Loucy (cell line): Measurements from ENCODE around the gene BNIP3.

Experiments
- H2AFZ ChIP-seq: fragments of 200-600 bp; sonication (generic); 2 replicates; pipeline ENCODE4 v1.6.0; 2016; ENCODE audit warnings: antibody characterized with exemption, mild to moderate bottlenecking, low read length, moderate library complexity
- H3F3A ChIP-seq: fragments of 200-600 bp; 2 replicates; pipeline ENCODE4 v1.6.0; 2016; ENCODE audit warnings: antibody characterized with exemption, low read depth, mild to moderate bottlenecking
- H3K27me3 ChIP-seq: fragments of 200-600 bp; sonication (generic); 2 replicates; pipeline ENCODE4 v1.6.1; 2014; ENCODE audit warnings: low read length, mild to moderate bottlenecking; ENCODE audit not compliant: insufficient read depth, poor library complexity, severe bottlenecking
- H3K36me3 ChIP-seq: fragments of 200-600 bp; sonication (generic); 2 replicates; pipeline ENCODE4 v1.6.1; 2016; ENCODE audit warnings: low read length; ENCODE audit not compliant: insufficient read depth
- H3K4me1 ChIP-seq: fragments of 200-600 bp; sonication (generic); 2 replicates; pipeline ENCODE4 v1.5.1; 2014; ENCODE audit warnings: low read length, mild to moderate bottlenecking; ENCODE audit not compliant: insufficient read depth, poor library complexity, severe bottlenecking
- H3K4me2 ChIP-seq: fragments of 200-600 bp; sonication (generic); 2 replicates; pipeline ENCODE4 v1.6.0; 2014; ENCODE audit warnings: antibody characterized with exemption, low read length, low read depth, mild to moderate bottlenecking; ENCODE audit not compliant: poor library complexity, severe bottlenecking
- H3K4me3 ChIP-seq: fragments of 200-600 bp; sonication (generic); 2 replicates; pipeline ENCODE4 v1.5.1; 2014; ENCODE audit warnings: low read length, mild to moderate bottlenecking, mixed read lengths; ENCODE audit not compliant: poor library complexity, severe bottlenecking
- H3K79me2 ChIP-seq: fragments of 200-600 bp; sonication (generic); 2 replicates; pipeline ENCODE4 v1.6.1; 2014; ENCODE audit warnings: low read length; ENCODE audit not compliant: insufficient read depth
- H3K9ac ChIP-seq: fragments of 200-600 bp; sonication (generic); 2 replicates; pipeline ENCODE4 v1.6.0; 2014; ENCODE audit warnings: mild to moderate bottlenecking, low read depth, low read length, moderate library complexity; ENCODE audit not compliant: poor library complexity, severe bottlenecking
- H3K9me2 ChIP-seq: fragments of 200-600 bp; sonication (generic); replicated peaks from 2 replicates; pipeline ENCODE4 v1.6.1; 2016; ENCODE audit warnings: low read depth, low read length, mixed read lengths
- H3K9me3 ChIP-seq: fragments of 200-600 bp; sonication (generic); 2 replicates; pipeline ENCODE4 v1.6.1; 2014; ENCODE audit warnings: mild to moderate bottlenecking, antibody characterized with exemption, low read length, low read depth; ENCODE audit not compliant: insufficient read depth
- H4K20me1 ChIP-seq: fragments of 200-600 bp; sonication (generic); 2 replicates; pipeline ENCODE4 v1.6.0; 2014; ENCODE audit warnings: antibody characterized with exemption, low read length, mild to moderate bottlenecking; ENCODE audit not compliant: insufficient read depth, poor library complexity, severe bottlenecking
- EZH2phosphoT487 ChIP-seq: fragments of 200-600 bp; IDR thresholded peaks from 2 replicates; pipeline ENCODE4 v1.6.1; 2018; ENCODE audit warnings: antibody characterized with exemption, mild to moderate bottlenecking, moderate library complexity, borderline replicate concordance
- TF ChIP-seq, protein P1 (sequence below): fragments of 200-600 bp; sonication (generic); conservative IDR thresholded peaks from 2 replicates; pipeline ENCODE4 v1.5.1; 2014; ENCODE audit warnings: mild to moderate bottlenecking, antibody characterized with exemption, low read length

The BNIP3 gene

DNA sequence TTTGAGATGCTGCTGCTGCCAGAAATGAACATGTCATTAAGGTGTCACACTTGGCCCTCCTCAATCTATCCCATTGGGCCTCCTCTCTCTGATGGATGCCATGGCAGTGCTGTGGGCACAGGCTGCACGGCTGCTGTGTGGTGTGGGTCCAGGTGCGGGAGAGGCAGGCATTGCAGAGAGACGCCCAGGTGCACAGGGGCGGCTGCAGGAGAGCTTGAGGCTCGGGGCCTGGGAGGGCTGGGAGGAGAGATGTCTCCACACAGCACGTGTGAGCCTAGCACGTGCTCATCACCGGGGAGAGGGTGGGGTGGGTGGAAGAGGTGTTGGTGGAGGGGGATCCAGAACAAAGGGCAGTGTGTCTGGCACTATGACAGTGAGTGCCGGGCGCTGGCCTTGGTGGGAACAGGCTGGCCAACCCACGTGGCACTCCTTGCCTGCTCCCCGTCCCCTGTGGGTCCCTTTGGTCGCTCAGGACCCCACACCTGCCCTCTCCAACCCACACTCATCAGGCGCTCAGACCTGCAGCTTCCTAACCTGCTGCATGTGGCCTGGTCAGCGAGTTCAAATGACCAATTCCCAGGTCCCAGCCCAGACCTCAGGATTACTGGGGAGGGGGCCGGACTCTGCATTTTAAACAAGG lies 39.9 kb upstream of the BNIP3 start:
- Histone ChIP-seq H3K4me2 (no peak overlapping the region), H3K9me3 (no peaks in the 10 kb centered on the region), H3K79me2 (no peaks in the 10 kb centered on the region), H3F3A (no peaks in the 10 kb centered on the region), H3K9me2 (no peaks in the 10 kb centered on the region), H3K4me1 (no peaks in the 10 kb centered on the region), H3K4me3 (no peak overlapping the region), H4K20me1 (no peaks in the 10 kb centered on the region), H3K9ac (no peak overlapping the region), H2AFZ (no peak overlapping the region), H3K27me3 (no peaks in the 10 kb centered on the region), H3K36me3 (no peaks in the 10 kb centered on the region)
- no peak for TF ChIP-seq EZH2phosphoT487
- TF ChIP-seq, protein P1, sequence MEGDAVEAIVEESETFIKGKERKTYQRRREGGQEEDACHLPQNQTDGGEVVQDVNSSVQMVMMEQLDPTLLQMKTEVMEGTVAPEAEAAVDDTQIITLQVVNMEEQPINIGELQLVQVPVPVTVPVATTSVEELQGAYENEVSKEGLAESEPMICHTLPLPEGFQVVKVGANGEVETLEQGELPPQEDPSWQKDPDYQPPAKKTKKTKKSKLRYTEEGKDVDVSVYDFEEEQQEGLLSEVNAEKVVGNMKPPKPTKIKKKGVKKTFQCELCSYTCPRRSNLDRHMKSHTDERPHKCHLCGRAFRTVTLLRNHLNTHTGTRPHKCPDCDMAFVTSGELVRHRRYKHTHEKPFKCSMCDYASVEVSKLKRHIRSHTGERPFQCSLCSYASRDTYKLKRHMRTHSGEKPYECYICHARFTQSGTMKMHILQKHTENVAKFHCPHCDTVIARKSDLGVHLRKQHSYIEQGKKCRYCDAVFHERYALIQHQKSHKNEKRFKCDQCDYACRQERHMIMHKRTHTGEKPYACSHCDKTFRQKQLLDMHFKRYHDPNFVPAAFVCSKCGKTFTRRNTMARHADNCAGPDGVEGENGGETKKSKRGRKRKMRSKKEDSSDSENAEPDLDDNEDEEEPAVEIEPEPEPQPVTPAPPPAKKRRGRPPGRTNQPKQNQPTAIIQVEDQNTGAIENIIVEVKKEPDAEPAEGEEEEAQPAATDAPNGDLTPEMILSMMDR: no peak

DNA sequence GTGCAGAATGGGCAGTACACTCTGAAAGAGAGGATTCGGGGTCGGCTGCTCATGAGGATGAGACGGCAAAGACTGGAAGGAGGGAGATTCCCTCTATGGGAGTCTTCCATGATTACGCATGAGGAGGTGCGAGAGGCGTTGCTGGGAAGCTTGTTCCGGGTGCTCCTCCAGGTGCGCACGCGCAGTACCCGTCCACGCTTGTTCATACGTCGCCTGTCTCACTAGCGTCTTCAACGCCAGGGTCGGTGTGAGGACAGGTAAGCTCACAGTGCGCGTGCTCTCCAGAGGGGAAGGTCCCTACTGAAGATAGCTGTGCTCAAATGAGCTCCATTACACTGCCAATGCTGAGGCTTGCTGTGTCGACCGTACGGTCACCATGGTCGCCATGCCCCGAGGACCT lies 39.3 kb upstream of the BNIP3 start:
- Histone ChIP-seq H3K4me1 (no peaks in the 10 kb centered on the region), H3F3A (no peaks in the 10 kb centered on the region), H3K9ac (no peak overlapping the region), H3K4me3 (no peak overlapping the region), H3K79me2 (no peaks in the 10 kb centered on the region), H2AFZ (no peak overlapping the region), H3K4me2 (no peak overlapping the region), H3K27me3 (no peaks in the 10 kb centered on the region), H3K9me3 (no peaks in the 10 kb centered on the region), H3K36me3 (no peaks in the 10 kb centered on the region), H3K9me2 (no peaks in the 10 kb centered on the region), H4K20me1 (no peaks in the 10 kb centered on the region)
- TF ChIP-seq, protein P1: no peak
- TF ChIP-seq EZH2phosphoT487: no peak

DNA sequence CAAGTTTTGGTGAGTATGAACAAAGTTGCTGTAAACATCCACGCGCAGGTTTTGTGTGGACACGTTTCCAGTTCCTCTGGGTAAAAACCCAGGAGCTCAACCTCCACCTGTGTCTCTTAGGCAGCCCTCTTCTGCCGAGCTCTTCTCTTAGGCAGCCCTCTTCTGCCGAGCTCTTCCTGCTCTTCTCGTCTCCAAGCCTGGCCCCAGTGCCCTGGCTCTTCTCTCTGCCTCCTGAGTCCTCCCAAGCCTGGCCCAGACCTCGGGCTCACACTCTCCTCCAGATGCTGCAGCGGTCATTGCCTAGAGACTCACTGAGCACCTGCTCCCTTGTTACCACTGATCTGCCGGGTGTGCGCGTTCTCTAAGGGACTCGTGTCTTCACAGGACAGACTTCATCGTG lies 38.7 kb upstream of the BNIP3 start:
- no peak overlapping the region for H2AFZ ChIP-seq
- no peaks in the 10 kb centered on the region for H3K36me3 ChIP-seq
- no peak overlapping the region for H3K4me2 ChIP-seq
- TF ChIP-seq, protein P1: no peak
- TF ChIP-seq EZH2phosphoT487: no peak
- no peak overlapping the region for H3K9ac ChIP-seq
- H3K9me3 ChIP-seq: no peaks in the 10 kb centered on the region
- no peaks in the 10 kb centered on the region for H3K79me2 ChIP-seq
- no peaks in the 10 kb centered on the region for H3K27me3 ChIP-seq
- H3K9me2 ChIP-seq: no peaks in the 10 kb centered on the region
- H3K4me1 ChIP-seq: no peaks in the 10 kb centered on the region
- H3F3A ChIP-seq: no peaks in the 10 kb centered on the region
- no peaks in the 10 kb centered on the region for H4K20me1 ChIP-seq
- no peak overlapping the region for H3K4me3 ChIP-seq
